Right lobe of liver (tissue), 4 donors: ENCODE results near the gene SEBOX.

Experiments used
- POLR2A ChIP-seq: fragments of 450-650 bp; IDR thresholded peaks from one replicate; pipeline ENCODE4 v1.6.1; 2017; ENCODE audit warnings: antibody characterized with exemption, mild to moderate bottlenecking
- TF ChIP-seq, protein P1 (sequence below), 4 donors: fragments of 200-600 bp in 3 of 4; fragments of 450-650 bp in 1 of 4; IDR thresholded peaks; one replicate each; pipeline versions ENCODE4 v1.5.1 to v1.8.0; 2016 to 2022; ENCODE audit warnings: antibody characterized with exemption in 4 of 4, mild to moderate bottlenecking in 2 of 4
- donor health status: DM: no; HTN: no; CAD: no.
- donor health status: DM: no; HTN: no; CAD: no.
- donor health status: DM: no; HTN: yes; CAD: no.

DNA sequence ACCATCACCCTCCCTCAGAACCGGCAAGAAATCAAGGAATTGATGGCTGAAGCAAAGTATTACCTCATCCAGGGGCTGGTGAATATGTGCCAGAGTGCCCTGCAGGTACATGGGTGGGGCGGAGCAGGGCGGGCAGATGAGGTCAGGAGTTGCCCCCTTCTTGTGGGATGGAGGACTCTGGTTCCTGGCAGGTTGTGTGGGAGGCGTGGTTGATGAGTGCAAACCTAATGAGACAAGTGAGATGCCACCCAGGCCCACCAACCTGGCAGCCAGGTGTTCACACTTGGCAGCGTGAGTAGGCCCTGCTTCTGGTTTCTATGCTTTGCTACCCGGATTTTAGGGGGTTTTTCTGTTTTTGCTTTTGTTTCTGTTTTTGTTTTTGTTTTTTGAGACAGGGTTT lies 24.6 kb downstream of the SEBOX start:
- TF ChIP-seq, protein P1, sequence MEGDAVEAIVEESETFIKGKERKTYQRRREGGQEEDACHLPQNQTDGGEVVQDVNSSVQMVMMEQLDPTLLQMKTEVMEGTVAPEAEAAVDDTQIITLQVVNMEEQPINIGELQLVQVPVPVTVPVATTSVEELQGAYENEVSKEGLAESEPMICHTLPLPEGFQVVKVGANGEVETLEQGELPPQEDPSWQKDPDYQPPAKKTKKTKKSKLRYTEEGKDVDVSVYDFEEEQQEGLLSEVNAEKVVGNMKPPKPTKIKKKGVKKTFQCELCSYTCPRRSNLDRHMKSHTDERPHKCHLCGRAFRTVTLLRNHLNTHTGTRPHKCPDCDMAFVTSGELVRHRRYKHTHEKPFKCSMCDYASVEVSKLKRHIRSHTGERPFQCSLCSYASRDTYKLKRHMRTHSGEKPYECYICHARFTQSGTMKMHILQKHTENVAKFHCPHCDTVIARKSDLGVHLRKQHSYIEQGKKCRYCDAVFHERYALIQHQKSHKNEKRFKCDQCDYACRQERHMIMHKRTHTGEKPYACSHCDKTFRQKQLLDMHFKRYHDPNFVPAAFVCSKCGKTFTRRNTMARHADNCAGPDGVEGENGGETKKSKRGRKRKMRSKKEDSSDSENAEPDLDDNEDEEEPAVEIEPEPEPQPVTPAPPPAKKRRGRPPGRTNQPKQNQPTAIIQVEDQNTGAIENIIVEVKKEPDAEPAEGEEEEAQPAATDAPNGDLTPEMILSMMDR (IDR thresholded peaks at IDR 0.05), result no peak
- no peak for TF ChIP-seq POLR2A
